IPS DF 4.7 (cell line): Measurements from ENCODE around the gene ENOX1.

Experiments used
- DNase-seq: peaks from one replicate; pipeline ENCODE4 v3.0.0-alpha.2; 2013; ENCODE audit warnings: low spot score; ENCODE audit errors: extremely low read depth

The ENOX1 gene

DNA sequence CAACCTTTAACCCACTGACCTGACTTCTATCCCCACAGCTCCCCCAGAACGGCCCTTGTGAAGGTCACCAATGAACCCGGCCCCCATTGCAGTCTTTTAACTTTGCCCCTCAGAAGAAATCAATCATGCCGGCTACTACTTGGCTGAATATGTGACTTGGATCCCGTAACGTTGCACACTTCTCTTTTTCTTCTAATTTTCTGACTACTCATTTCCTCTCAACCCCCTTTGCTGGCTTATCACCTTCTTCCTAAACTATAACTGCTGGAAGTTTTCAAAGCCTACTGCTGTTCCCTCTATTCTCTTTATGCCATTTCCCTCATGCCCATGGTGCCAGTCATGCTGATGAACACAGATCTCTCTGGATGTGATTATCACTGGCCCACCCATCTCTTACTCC lies 395.7 kb downstream of the ENOX1 start:
- DNase-seq = no peak

DNA sequence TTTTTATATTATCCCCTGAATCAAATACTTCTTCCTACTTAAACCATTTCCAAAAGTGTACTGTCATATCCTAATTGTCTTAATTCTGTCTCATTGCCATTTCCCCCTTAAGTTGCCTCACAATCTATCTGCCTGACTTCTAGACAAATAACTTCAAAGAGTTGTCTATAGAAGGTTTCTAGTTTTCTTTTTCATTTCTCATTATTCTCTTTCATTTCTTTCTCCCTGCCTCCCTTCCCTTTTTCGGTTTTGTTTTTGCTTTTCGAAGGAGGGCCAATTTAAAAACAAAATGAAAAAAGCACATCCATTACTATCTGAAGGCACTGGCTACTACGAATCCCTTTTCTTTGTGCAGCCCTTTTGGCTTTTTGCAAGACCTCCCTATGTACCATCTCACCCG lies 396.2 kb downstream of the ENOX1 start:
- DNase-seq = no peak

DNA sequence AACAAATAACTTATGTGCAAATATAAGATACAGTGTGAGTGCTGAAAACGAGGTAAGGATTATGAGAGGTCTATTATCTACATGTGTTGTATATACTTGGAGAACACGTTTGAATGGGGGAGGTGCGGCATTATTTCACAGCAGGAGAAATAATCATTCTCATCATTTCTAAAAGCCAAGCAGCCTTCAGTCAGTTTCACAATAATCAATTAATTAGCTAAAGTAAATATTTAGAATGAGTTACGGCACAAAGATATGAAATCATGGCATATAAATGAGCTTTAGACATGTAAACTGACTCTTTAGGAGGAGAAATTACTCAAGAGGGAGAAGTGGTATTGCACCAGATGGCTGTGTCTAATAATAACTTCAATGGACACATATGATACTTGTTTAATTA lies 396.8 kb downstream of the ENOX1 start:
- no peak for DNase-seq

DNA sequence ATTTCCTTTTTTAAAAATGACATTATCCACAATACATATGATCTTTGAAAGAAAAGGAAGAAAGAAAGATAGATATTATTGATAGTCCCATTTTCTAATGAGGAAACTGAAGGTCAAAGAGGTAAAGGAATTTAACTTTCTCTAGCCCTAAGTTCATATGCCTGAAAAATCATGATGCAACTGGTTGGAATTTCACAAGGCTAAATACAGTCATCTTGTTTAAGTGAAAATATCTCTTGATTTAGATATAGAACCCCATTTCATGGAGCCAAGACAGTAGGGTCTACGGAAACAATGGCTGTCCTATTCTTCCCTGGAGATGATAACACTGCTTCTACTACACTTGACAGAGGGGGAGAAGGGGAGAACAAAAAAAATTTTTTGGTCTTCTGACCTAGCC lies 397.2 kb downstream of the ENOX1 start:
- DNase-seq = no peak

DNA sequence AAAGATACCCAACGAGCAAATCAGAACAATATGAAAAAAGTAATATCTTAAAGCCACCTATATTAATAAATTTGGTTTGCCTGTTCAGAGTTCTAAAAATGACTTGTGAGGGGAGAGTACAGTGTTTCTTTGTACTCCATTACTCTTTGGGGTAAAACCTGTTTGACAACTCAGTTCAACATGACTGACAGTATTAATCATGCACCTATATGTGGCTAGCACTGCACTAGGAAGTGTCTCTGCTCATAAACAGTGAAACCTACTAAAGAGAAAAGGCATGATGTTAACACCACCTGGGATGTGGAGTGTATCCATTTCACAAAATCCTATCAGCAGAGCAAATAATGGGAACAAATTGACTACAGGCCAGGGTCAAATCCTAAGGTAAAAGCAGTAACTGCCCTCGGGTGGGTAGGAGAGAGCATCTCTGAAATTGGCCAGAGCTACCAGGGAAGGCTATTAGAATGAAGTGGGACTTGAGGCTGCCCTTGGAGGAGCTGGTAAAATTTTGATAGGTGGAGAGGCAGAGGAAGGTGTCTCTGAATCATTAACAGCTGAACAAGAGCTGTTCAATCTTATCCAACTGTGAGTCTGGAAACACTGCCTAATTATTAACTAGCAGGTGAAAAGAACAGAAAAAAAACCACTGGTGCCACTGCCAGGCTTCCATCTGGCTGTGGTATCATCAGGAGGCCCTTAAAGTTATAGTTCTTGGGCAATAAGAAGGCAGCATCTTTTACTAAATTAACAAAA lies 398.3 kb downstream of the ENOX1 start:
- DNase-seq = no peak

DNA sequence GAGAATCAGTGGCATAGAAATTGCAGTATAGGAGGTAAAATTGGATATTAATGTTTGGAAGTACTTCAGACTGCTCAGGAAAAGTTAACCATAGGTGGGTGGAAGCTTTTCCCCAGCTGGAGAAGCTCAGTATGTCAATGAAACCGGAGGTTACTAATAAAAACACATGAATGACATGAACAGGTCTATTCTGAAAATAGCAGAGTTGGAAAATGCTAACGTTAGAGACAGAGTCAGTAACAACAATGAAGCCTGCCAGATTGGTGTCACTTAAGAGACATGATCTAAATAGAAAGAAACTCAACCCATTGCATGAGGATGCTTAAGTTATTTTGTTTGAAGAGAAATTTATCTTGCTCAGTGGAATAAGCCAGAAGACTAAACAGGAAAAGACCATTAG lies 398.9 kb downstream of the ENOX1 start:
- DNase-seq = no peak

DNA sequence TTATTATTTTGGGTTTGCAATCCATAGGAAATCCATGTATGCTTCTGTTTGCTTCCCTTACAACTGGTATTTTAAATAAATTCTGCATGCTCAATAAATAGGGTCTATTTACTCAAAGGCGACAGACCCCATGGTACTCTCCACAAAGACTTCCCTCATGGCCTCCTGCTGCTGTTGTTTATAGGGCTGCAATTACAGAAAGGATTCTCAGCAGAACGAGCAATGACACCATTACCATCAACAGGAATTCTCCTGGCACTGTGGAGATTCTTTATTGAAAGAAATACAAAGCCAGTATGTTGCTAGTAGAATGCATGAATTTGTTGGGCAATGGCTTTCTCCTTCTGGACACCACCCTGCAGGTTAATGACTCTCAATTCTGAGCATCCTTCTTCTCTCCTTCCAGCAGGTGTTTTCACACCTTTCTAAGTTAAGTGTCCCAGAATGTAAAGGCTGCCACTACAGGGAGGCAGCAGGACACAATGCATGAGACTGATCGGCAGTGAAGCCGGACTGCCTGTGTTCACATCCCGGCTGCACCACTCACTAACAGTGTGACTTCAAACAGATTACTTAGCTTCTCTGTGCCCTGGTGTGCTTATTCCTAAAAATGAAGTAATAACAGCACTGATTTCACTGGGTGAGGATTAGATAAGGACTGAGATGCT lies 403.1 kb downstream of the ENOX1 start:
- DNase-seq = no peak

DNA sequence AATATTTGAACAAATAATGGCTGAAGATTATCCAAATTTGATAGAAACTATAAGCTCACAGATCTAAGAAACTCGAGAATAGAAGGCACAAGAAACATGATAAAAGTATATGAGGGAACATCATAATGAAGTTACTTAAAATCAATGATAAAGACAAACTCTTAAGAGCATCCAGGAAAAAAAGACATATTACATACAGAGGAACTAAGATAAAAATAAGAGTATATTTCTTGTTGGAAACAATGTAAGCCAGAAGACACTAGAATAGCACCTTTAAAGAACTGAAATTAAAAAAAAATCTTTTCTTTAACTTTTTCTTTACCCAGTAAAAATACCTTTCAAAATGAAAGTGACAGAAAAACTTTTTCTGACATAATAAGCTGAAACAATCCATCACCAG lies 407.0 kb downstream of the ENOX1 start:
- no peak for DNase-seq

DNA sequence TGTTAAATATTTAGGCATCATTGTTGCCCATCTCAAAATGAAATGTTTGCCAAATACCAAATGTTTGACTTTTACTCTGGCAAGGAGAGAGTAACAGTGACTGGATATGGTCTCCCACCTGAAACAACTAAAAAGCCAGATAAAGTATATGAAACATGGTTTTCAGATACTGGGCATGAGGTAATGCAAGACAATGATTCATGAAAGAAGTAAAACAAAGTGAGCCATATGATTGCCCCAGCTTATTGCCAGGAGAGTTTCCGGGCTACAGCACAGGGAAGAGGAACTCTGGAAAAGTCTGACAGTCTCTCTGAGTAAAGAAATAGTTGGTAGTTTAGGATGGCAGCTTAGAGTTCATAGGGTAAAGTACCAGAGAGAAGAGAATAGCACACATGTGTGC lies 408.8 kb downstream of the ENOX1 start:
- no peak for DNase-seq

DNA sequence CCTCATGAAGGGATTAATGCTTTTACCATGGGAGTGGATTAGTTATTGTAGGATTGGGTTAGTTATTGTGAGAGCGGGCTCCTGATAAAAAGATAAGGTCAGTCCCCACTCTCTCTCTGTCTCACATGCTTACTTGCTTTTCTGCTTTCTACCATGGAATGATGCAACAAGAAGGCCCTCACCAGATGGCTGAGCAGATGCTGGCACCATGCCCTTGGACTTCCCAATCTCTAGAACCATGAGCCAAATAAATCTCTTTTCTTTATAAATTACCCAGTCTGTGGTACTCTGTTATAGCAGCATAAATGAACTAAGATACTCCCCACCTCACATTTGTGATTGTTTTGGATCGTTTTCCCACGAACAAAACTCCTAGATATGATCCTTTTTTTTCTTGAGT lies 409.6 kb downstream of the ENOX1 start:
- no peak for DNase-seq

DNA sequence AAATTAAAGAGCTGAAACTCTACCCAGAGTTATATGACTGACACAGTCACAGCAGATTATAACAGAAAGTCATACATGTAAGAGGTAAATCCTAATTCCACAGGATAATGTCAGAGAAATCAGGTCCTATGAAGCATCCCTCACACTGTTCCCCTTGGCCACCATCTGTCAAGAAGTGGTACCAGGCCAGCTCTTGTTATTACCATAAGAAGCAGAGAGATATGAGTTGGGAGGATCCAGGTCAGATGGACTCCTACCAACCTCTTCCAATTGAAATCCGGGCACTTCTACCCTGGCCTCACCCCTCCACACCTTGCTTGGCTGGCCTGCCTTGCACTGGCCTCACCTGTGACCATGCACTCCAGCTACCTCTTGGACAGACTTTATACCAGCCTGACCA lies 410.2 kb downstream of the ENOX1 start:
- no peak for DNase-seq

DNA sequence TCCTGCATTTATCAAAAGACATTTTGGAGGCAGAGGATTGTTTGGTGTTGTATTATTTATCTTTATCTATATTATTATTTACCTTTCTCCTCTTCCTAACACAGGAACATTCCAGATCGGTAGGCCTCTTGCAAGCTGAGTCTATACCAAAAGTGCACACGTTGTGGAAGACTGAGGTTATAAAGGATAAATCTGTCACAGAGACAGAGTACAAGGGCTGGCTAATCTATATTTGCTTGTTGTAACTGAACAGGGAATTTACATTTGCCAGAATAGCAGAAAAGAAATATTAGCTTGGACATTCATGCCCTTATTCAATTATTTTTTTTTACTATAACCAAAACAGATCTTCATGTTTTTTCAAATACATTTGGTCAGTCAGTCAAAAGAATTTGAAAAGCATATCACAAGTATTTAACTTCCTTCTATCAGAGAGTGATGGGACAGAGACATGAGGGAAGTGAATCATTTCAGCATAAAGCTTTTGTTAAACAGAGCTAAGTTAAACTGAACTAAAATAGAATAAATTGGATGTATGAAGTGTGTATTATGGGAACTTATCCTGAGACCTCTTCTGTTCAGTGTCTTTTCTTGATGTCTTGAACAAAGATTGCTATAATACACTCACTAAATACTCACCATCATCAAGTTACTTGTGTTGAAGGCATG lies 410.8 kb downstream of the ENOX1 start:
- DNase-seq = no peak

DNA sequence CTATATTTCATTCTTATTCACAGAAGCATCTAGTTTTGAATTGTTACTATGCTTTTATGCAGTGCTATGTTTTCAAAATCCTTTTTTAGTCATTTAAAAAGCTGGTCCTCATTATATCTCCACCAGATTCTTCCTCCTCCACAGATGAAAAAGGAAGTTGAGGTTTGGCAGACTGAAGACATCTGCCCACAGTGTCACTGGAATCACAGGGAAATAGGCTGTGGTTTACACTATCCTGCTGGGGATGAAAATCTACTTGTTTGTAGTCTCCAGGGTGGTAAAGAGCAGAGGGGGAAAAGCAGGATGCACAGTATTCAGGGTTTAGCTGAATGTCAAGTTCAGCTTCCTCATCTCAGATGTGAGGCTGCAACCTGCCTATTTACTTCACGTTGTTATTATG lies 412.2 kb downstream of the ENOX1 start:
- DNase-seq = no peak

DNA sequence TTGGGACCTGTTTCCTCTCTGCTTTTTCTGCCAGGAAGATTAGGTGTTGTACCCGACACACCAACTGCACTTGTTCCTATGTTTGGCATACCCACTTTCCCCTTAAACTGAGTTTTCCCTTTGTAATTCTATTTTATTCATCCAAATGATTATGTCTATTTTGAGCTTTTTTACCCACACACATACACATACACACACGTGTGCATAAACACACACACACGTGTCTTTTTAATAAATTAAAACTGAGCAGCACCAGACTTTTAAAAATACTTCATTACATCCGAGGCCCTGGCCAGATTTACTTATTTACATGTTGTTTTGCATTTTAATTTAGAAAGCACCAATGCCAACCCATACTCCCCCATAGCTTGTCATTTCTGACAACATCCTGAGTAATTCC lies 413.4 kb downstream of the ENOX1 start:
- DNase-seq = no peak

DNA sequence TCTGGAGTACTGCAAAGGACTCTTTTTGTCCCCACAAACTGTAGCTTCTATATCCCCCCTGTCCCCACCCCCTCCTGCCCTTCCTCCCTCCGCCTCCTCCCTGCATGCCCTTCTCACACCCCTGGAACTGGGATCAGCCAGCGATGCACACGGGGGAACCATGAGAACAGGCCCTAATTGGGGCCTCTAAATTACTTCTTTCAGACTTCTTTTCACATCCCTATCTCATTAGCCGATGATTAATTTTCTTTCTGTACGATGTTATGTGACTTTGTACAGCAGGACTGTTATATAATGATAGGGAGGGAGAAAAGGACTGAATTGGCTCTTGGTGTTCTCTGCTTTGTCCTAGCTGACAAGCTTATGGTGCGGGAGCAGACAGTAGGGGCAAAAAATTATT lies 415.9 kb downstream of the ENOX1 start:
- no peak for DNase-seq

DNA sequence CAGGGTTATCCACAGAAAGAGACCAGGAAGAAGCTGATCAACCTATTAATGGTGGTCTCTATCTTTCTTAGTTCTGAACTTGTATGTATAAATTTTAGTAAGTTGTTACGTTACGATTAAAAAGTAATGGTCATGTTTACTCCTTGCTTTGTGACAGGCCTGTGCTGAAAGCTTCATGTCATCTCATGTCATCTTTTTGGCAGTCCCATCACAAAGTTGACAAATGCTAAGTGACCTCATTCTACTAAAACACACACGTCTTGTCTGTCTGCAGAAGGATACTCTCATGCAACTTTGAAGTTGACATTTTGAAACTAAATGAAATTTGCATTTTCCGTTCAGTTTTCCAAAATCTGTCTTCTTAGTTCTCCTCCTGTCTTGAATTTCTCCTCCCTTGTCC lies 417.5 kb downstream of the ENOX1 start:
- DNase-seq = no peak

DNA sequence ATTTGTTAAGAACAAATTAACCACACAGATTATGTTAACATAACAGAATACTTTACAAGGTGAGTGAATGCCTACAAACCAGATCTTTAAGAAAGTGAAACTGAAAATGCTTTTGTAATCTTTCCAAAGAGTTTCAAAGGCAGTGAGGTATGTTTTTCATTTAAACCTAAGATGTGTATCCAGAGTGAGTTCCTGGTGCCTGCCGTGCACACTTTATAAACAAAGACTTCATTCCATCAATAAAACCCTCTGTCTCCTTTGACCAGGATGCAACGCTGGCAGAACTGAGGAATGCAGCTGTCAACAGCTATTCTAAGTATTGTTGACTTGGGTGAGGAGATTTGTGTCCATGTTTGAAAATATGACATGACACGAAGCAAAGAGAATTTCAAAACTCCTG lies 418.8 kb downstream of the ENOX1 start:
- DNase-seq = no peak

DNA sequence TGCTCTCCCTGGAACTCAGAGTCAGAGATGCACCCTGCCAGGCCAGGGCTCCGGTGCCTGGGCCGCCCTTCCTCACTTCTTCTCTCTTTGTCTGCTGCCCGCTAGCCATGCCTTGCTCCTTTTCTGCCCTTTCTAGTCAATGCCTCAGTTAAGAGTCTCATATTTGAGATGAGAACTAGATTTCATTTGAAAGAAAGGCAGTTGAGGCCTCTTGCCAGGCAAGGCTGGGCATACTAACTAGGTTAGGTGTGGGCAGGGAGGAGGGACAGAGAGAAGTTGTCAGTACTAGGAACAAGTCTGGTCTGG lies 421.8 kb downstream of the ENOX1 start:
- DNase-seq = no peak

DNA sequence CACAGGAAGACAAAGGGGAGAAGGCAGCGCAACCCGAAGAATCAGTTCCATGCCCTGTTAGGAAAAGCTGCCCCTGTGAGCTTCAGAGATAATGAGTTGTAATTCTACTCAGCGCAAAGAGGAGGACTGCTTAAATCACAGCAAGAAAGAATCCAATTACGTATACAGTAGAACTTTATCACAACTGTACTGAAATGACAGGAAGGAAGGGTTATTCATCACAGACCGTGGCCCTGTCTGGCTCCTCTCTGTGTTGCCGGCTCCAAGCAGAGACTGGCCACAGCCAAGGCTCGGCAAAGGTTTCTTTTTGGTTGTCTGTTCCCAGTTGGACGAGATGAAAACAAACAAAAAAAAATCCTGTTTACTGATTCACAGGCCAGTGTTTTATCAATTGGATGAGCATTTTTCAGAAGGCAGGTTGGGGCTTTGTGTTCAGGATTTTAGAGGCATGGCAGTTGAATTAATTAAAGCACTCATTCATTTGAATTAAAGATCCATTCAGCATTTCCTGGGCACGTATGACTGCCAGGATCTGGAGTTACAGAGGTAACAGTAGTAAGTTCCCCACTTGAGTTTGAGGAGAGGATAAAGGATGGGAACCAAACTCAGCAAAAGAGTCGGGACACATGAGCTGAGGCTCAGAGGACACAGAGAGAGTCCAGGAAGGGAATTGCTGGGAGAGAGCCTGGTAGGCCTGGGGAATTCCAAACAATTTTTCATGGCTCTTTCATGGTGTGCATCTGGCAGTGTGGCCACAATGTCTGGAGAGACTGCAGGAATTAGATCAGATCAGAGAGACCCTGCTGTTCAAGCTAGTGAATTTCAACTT lies 422.3 kb downstream of the ENOX1 start:
- no peak for DNase-seq

DNA sequence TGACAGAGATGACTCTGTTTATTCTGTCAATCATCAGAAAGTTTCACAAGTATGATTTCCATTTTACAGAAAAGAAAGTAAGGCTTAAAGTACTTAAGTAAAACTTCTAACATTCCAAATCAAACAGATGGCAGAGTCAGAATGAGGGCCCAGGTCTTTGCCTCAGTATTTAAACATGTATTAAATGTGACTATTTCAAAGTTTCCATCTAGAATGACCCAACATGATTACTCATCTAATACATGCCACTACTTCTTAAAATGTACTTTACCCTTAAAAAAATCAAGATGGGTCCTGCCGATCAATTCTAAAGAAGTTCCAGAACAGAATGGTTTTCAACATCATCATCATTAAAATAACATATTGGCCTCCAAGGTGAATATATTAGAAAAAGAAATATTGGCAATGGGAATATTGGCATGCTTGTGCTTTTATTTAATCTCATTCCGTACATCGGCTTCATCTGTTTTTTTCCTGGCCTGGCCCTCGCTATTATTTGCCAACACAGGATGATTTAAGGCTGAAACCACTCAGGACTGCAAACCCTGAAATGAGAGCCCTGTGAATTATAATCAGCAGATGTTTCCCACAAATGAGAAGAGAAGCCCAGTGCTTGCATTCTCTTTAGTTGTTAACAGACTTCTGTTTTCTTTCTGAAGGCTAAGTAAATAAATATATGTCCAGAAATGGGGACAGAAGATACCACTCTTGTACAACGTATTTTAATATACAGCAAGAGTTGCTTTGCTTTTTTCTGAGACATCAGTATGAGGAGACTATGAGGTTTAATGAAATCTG lies 423.4 kb downstream of the ENOX1 start:
- DNase-seq = no peak

DNA sequence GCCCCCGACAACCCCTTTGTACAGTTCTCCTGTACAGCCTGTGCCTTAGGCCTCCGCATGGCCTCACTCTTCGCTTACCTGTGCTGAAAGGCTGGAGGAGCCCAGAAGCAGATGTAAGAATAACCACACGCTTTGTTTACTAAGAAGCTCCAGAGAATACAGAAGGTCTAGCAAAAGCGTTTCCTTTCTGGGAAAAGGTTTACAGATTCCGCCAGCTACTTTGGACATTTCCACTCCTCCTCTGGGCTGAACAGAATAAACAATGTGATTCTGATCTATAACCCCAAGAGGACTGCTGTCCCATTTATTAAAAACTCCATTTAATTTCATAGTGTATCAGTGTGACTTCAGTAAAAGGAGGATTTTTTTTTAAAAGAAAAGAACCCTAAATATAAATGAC lies 424.2 kb downstream of the ENOX1 start:
- no peak for DNase-seq
